HG02938 (cell line): ENCODE results near the gene MRPL50.

Experiments used
- ATAC-seq: cut with Tn5 transposase; IDR thresholded peaks from one replicate; pipeline ENCODE4 v1.9.1; 2021; ENCODE audit warnings: mild to moderate bottlenecking, moderate library complexity; ENCODE audit not compliant: unreplicated experiment

The MRPL50 gene

DNA sequence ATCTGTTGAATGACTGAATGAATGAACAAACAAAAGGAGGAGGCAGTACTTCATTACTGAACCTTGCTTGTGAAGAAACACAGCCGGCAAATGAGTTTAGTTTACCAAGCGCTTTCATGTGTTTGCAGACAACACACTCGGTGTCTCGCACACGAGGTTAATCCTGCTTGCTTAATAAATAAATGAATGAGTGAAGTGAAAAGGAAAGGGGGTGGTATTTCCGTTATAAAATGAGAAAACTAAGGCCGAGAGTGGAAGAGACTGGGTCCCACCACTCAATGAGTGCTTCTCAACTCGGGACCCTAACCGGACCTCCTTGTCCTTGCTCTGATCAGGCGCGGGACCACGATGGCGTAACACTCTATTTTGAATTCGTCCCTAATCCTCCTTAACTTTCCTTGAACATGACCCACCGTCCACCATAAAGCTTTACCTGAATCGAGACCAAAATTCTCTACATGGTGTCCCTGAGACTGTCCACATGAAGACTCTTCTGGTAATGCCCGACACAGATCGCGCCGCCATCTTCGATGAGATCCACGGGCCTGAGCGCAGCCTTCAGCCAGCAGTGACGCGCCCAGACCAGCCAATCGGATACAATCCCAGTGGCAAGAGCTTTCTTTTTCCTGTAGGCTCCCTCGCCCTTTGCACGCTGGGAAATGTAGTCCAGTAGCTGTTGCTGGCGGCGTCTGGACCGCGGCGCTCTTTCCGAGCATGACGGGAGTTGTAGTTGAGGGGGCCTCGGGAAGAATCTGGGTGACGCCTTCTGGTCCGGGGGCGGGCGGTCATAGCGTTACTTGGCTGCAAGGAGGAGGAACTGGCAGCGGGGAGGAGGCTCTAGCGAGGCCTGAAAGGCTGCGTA is at the start of gene MRPL50, which contains the start of gene ZNF189:
TSS of gene MRPL50 (minus strand) at position 551 of the 862 bp plus-strand sequence. CDS start at position 525, 26 bp downstream.
TSS of gene ZNF189 (plus strand) at position 784 of the 862 bp plus-strand sequence. CDS start 306 bp downstream, outside the sequence.
- peak; percentile 98 for ATAC-seq

DNA sequence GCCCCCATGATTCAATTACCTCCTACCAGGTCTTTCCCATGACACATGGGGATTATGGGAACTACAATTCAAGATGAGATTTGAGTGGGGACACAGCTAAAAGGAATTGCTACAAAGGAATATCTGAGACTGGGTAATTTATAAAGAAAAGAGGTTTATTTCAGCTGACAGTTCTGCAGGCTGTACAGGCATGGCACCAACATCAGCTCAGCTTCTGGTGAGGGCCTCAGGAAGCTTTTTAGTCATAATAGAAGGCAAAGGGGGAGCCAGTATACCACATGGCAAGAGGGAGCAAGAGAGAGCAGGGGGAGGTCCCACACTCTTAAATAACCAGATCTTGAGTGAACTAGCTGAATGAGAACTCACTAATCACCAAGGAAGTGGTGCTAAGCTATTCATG is 48.3 kb upstream of the MRPL50 start:
- no peak for ATAC-seq

DNA sequence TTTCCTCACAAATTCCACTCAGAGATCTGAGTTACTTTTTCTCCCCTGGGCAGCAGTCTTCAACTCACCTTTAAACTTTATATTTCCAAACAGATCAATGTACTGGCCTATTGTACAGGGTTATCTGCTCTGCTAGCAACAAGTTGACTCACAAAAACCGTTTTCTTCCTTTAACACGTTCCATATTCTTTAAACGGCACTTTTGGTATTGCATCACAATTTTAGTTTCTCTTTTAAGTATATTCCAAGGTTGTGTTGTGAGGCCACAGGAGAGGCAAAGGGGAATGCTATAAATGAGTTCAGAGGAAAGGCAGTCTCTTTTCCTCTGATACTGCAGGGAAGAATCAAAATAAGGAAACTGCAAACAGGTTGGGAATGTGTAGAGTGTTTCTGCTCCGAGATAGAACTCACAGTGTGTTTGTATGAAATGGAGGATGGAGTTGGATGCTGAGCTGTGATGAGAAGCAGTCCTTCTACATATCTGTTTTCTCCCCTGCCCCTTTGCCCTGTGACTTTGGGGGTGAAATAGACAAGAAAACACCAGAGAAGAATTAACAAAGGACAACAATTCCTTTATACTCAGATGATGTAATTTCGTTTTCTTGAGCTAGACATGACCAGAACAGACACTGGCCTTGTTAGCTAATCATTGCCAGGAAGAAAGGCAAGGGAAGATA is 47.1 kb upstream of the MRPL50 start:
- ATAC-seq, result no peak

DNA sequence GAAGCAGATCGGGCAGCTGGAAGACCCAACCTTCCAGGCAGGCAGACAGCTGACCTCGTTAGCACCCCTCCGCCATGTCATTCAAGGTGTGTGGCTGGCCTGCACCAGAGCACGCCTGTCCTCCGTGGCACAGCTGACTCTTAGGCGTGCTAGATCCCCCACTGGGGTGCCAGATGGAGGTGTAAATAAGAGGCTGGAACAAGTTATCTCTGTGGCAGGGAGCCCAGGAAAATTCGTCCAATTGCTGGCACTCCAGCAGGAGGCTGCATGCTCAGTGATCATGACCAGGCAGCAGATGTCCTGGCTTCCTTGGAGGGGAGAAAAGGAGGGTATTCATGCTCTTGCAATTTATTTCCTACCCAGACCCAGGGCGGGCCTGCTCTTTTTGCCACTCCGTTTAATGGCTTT is 45.0 kb upstream of the MRPL50 start:
- ATAC-seq, result no peak

DNA sequence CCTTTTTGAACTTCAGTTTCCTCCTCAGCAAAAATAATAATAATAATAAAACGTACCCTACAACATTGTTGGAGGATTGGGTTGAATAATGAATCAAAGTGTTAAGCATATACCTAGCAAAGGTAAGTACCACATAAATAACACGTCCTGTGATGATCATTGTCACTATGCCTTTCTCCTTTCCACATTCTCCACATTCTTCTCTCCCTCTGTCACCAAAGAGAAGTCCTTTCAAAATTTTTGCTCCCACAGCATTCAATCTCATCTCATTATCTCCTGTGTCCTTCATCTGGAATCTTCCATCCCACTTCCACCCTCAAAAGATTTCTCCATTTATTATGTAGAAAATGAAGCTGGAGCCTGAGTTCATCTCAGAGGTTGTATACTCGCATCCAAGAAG is 44.3 kb upstream of the MRPL50 start:
- ATAC-seq, result no peak

DNA sequence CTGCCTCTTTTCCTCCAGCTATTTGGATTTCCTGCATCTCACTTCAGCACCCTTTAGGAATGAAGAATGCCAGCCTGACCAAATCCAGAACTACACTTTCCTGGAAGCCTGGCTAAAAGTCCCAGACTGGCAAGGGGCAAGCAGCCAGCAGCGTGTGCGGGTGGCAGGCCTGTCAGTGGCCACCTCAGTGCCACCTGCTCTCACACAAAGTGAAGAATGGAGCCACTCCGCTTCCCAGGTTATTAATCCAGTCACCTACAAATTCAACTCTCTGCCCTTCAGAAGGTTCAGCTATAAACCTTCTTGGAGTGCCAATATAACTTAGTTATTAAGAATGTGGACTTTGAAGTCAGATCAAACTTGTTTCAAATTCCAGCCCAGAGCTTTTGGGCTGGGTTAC is 43.9 kb upstream of the MRPL50 start:
- ATAC-seq, result no peak

DNA sequence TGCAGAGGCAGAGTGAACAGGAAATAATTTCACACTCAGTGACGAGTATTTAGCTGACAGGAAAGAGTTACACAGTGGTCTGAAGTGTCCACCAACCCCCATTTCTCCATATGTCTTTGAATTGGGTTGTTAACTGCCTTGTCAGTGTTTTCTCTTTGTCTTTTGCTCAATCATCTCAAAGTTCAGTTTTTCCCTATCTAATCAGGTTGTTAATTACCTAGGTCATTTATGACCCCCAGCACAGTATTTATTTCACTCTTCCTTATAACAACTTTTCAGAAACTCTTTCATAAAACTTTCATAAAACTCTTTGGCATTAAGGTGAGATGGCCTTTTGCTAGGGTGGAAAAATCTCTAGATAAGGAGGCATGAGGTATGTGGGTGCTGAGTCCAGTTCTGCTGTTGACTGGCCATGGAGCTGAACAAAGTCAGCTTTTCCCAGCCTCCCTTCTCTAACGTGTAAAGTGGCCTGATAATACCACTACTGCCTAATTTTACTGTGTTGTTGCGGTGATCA is 42.4 kb upstream of the MRPL50 start:
- ATAC-seq, result no peak

DNA sequence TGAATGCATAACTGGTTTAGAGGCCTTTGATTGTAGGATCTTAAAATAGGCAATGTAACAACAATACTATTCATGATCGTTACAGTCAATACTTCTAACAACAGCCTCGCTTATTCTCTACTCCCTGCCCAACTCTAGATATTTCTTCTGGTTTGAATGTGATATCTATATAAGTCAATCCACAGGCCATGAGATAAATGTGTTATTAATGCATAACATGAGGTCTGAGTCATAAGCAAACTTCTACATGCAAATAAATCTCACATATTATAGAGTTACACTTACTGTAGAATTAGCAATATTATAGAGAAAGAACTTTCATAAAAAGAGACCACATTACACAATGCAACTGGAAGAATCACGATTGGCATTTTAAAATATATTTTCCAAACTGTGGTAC is 40.1 kb upstream of the MRPL50 start:
- no peak for ATAC-seq

DNA sequence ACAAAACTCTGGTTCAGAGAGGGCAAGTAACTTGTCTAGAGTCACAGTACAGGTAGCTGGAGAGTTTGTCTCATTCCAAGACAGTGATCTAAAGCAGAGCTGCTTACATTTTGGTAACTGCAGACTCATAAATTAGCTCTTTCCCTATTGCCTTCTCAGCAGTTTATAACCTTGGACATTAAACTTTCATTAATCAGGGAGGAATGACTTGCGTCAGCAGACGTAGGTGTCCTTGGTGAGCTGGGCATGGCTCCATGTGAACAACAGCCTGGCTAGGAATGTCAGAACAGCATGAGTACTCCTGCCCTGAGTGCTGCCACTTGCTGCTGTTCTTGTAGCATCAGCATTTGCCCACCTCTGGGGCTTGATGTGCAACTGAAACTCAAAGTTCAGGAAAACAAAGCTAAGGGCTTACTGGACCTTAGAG is 39.4 kb upstream of the MRPL50 start:
- no peak for ATAC-seq

DNA sequence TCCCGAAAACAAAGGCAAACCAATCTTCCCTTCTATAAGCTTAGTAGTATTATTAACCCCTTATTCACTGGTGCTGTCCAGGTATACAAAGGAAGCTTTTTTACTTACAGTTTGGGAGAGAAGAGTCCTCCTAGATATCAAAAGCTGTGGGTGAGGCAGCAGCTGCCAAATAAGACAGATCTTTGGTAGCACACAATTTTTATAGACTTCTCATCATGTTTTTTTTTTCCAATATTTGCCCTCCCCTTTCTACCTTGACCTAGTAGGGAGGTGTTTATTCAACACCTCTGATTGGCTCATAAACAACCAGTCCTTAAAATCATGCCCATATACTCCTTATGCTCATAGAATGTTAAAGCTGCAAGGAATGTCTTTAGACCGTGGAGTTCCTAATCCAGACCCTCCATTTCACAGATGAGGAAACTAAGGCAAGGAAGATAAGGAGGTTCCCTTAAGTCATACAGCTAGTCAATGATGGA is 37.2 kb upstream of the MRPL50 start, which contains the start of gene ALDOB:
TSS of gene ALDOB (minus strand) at position 174 of the 479 bp plus-strand sequence. CDS start 4,887 bp downstream, outside the sequence.
- no peak for ATAC-seq

DNA sequence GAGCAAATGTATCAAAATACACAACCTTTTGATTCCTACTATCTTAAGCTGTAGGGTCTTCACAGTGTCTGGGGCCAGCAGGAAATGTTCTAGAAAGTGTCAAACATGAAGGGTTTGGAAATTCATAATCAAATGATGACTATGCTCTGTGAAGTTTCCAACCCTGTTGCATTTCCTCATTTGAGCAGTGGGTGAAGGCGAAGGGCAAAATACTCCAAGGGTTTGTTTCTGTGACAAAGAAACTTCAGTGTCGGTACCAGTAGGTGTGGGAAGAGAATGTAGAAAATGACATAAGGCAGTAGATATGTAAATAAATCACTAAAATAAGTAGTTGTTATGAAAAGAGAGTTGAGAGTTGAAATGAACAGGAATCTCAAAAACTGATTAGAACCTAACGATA is 36.6 kb upstream of the MRPL50 start:
- ATAC-seq, result no peak

DNA sequence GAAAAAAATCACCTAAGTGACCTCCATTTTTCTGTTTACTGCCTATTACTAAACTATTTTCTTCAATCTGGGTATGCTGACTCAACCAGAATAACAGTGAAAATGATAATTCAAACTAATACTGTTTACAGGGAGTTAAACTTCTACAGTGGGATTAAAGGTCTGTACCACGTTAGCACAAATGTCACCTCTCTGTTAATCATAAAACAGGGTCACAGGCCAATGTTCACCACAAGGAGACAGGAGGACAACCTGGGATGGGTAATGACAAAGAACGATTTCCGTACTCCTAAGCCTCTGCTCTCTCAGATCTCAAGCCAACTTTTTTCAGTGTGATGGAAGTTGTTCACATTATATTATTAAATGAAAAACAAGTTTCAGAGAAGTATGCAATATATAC is 34.8 kb upstream of the MRPL50 start:
- ATAC-seq, result no peak

DNA sequence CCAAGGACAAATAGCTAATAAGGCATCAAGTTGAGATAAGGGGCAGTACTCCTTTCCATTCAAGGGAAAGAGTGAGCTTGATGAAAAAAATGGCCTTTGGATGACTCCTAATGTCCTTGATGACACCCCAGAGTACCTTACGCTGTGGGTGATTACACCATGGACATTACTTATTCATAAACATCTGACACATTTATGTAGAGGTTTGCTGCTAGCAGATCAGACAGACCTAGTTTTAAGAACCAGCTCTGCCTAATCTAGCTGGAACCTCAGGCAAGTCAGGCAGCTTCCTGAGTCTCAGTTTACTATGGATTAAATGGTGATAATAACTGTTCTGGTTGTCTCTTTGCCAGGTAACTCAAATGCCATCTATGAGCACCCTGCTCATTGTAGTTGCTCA is 34.3 kb upstream of the MRPL50 start:
- ATAC-seq, result no peak

DNA sequence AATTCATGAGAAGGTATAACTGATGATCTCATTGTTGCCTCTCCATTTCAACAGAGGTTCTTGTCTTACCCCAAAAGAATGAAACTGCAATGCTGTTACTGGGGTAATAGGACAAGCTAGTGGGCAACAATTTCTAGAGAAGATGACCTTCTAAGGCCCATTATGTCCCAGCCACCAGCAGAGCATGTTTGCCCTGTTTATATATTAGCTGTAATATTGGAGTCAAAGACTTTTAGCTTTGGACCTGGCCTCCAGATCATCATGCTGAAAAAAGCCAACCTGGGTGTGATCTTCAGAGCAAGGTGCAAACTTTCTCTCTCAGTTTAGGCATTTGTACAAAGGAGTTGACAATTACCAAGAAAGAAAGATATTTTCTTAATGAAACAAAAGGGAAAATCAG is 33.8 kb upstream of the MRPL50 start:
- ATAC-seq, result no peak

DNA sequence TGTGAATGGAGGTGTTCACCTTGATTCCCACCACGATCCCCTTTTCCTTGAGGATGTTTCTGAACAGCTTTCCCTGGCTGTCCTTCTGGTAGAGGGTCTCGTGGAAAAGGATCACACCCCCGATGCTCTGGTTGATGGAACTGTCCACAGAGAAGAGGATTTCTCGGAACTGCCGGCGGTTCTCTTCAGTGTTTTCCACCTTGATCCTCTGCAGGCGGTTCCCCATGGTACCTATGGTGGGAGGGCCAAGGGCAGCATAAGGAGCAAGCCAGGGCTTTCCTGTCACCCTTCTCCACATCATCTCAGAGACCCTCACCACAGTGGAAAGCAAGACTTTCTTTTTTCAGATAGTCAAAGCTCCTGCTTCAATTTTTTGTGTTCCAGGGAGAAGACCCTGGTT is 31.3 kb upstream of the MRPL50 start:
- ATAC-seq, result no peak

DNA sequence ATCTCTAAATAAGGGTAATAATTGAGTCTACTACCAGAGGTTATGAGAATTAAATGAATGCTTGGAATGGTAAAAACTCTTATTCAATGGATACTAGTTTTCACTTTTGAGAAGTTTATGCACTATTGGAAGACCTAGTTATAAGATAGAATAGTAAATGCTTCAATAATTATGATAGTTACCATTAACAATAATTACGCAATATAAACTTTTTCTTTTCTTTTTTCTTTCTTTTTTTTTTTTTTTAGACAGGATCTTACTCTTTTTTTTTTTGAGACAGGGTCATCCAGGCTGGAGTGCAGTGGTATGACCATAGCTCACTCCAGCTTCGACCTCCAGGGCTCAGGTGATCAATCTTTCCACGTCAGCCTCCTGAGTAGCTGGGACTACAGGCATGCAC is 30.5 kb upstream of the MRPL50 start:
- ATAC-seq, result no peak

DNA sequence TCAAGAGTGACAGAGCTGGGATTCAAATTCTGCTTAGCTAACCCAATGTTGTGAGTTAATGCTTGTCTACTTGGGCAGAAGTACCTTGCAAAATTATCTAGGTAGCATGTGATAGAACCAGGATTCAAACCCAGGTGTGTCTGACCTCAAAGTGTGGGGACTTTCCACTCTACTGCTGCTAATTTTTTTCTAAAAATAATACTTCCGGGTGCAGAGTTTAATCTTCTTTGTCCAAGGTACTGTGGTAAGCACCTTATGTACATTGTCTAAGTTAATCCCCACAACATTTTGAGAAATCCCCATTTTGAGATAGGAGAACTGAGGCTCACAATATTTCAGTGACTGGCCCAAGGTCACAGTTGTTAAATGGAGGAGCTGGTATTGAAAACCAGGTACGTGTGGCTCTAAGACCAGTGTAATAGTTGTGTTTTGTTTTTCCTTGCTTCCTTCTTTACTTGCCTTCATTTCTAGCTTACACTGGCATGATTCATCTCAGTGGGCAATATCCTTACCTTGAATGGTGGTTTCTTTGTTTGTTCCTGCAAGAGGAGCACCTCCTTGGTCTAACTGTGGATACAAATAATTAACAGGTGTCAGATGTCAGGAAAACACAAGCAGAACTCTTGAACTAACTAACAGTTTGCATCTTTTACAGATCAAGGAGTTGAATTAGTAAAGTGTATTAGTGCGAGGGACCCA is 29.7 kb upstream of the MRPL50 start:
- peak; percentile 67 for ATAC-seq

DNA sequence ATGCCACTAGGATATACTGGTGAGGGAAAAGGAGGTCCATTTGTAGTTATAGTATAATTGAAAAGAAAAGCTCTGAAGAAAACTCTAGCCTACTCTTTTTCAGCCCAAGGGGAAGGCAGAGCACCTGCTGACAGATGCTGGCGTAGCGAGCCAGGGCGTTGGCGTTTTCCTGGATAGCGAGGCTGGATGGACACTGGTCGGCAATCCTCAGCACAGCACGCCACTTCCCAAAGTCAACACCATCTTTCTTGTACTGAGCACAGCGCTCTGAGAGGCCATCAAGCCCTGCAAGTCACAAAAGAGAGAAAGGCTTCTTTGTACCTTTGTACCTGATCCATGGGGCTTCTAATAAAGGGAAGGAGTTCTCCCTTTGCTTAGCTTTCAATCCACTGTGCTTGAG is 28.9 kb upstream of the MRPL50 start:
- ATAC-seq, result no peak

DNA sequence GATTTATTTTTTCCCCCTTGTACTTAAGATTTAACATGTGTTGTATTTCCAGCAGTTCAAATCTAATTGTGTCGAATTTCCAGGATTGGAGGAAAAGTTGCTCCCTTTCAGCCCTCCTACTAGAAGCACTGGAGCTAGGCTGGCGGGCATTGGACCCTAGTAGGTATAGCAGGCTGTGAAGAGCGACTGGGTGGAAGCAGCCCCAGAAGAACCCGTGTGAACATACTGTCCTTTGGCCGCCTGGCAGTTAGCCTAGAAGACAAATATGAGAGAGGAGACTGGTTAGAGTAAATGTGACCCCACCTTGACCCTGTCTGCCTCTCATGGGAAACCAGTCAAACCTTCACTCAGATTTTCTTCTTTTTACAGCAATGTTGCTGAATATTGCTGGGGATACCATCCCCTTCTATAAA is 23.2 kb upstream of the MRPL50 start:
- no peak for ATAC-seq

DNA sequence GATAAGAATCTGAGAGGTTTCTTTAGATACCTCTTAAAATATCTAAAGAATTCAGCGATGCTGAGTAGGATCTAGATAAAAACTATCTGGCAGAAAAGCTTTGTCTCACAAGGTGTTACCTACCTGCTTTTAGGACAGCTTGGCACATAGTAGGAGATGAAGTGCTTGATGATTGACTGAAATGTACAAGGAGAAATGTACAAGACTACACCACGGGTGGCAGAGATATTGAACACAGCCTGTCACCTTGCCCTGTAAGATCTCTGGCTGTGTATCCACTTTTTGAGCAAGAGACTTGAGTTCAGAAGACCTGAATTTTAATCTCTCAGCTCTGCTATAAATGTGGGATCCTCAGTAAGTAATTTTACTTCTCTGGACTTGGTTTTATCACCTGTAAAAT is 21.4 kb upstream of the MRPL50 start:
- no peak for ATAC-seq
